ENCODE results near the gene BICD1. TPM values are rescaled to one million over a fixed set of nuclear protein-coding genes. Genes with fewer than 3 reads are reported as not detected.

Gene BICD1
- total and polyA plus RNA-seq, 4 donors: 0.46 to 3.4 (median 1.1) TPM

DNA sequence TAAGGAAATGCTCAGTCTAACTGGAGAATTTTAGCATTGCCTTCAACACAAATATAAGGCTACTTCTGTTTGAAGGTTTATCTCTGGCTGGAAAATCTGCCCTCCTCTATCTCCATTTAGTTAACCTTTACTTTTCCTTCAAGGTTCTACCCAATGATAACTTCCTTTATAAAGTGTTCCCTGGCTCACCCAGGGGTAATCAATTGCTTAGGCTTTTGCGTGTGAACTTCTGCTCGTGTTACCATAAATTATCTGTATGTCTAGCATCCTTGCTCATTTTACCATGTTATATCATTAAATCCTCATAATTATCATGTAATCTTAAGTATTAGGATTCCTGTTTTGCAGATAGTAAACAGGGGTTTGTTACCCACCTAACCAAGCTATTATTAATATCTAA, 178.4 kb downstream of the BICD1 start:
- H3K9ac ChIP-seq (ENCODE audit: low read depth in 1 of 2, low read length in 2 of 2): no peak overlapping the region
- TF ChIP-seq, protein P1, sequence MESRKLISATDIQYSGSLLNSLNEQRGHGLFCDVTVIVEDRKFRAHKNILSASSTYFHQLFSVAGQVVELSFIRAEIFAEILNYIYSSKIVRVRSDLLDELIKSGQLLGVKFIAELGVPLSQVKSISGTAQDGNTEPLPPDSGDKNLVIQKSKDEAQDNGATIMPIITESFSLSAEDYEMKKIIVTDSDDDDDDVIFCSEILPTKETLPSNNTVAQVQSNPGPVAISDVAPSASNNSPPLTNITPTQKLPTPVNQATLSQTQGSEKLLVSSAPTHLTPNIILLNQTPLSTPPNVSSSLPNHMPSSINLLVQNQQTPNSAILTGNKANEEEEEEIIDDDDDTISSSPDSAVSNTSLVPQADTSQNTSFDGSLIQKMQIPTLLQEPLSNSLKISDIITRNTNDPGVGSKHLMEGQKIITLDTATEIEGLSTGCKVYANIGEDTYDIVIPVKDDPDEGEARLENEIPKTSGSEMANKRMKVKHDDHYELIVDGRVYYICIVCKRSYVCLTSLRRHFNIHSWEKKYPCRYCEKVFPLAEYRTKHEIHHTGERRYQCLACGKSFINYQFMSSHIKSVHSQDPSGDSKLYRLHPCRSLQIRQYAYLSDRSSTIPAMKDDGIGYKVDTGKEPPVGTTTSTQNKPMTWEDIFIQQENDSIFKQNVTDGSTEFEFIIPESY (IDR thresholded peaks at IDR 0.05): no peak
- TF ChIP-seq RAD21 (IDR thresholded peaks at IDR 0.05) (no peak), FOXA2 (IDR thresholded peaks at IDR 0.05) (no peak)
- TF ChIP-seq, protein P2, sequence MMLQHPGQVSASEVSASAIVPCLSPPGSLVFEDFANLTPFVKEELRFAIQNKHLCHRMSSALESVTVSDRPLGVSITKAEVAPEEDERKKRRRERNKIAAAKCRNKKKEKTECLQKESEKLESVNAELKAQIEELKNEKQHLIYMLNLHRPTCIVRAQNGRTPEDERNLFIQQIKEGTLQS (IDR thresholded peaks at IDR 0.05): no peak
- TF ChIP-seq, protein P3, sequence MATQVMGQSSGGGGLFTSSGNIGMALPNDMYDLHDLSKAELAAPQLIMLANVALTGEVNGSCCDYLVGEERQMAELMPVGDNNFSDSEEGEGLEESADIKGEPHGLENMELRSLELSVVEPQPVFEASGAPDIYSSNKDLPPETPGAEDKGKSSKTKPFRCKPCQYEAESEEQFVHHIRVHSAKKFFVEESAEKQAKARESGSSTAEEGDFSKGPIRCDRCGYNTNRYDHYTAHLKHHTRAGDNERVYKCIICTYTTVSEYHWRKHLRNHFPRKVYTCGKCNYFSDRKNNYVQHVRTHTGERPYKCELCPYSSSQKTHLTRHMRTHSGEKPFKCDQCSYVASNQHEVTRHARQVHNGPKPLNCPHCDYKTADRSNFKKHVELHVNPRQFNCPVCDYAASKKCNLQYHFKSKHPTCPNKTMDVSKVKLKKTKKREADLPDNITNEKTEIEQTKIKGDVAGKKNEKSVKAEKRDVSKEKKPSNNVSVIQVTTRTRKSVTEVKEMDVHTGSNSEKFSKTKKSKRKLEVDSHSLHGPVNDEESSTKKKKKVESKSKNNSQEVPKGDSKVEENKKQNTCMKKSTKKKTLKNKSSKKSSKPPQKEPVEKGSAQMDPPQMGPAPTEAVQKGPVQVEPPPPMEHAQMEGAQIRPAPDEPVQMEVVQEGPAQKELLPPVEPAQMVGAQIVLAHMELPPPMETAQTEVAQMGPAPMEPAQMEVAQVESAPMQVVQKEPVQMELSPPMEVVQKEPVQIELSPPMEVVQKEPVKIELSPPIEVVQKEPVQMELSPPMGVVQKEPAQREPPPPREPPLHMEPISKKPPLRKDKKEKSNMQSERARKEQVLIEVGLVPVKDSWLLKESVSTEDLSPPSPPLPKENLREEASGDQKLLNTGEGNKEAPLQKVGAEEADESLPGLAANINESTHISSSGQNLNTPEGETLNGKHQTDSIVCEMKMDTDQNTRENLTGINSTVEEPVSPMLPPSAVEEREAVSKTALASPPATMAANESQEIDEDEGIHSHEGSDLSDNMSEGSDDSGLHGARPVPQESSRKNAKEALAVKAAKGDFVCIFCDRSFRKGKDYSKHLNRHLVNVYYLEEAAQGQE (IDR thresholded peaks at IDR 0.05): no peak
- TF ChIP-seq, protein P4, sequence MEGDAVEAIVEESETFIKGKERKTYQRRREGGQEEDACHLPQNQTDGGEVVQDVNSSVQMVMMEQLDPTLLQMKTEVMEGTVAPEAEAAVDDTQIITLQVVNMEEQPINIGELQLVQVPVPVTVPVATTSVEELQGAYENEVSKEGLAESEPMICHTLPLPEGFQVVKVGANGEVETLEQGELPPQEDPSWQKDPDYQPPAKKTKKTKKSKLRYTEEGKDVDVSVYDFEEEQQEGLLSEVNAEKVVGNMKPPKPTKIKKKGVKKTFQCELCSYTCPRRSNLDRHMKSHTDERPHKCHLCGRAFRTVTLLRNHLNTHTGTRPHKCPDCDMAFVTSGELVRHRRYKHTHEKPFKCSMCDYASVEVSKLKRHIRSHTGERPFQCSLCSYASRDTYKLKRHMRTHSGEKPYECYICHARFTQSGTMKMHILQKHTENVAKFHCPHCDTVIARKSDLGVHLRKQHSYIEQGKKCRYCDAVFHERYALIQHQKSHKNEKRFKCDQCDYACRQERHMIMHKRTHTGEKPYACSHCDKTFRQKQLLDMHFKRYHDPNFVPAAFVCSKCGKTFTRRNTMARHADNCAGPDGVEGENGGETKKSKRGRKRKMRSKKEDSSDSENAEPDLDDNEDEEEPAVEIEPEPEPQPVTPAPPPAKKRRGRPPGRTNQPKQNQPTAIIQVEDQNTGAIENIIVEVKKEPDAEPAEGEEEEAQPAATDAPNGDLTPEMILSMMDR (IDR thresholded peaks at IDR 0.05; ENCODE audit: low read depth, low read length, missing input control): no peak
- WGBS: 46% methylated on average over 2 of the region's 2 CpGs

DNA sequence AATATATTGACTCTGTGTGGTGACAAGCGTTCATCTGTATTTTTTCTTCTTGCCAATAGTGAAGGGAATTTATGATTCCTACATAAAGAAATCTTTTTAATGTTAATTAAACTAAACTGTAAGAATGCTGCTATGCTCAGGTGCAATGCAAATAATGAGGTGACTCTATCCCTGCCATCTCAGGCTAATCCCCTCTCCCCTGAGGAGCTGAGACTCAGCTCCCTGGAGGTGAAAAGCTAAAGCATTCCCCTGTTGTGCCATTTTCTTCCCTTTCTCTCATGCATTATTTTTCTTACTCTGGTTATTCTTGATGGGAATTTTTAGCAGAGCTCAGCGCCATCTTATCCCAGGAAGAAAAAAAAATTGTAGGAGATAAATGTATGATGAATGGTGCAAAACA, 178.8 kb downstream of the BICD1 start:
- H3K36me3 ChIP-seq (ENCODE audit: control insufficient read depth in 4 of 4, insufficient read depth in 3 of 4, low read depth in 1 of 4, low read length in 3 of 4): no peaks in the 10 kb centered on the region
- no peak for DNase-seq (ENCODE audit: low spot score)
- no peak overlapping the region for H3K9ac ChIP-seq (ENCODE audit: low read depth in 1 of 2, low read length in 2 of 2)
- no peaks in the 10 kb centered on the region for H3K9me3 ChIP-seq (ENCODE audit: control insufficient read depth in 4 of 4, low read length in 3 of 4)
- WGBS: 52% methylated on average over 2 of the region's 2 CpGs
- H3K27ac ChIP-seq (ENCODE audit: low read depth in 1 of 2, low read length in 2 of 2): no peak overlapping the region
- TF ChIP-seq YY1 (IDR thresholded peaks at IDR 0.05) (no peak), FOXA1 (IDR thresholded peaks at IDR 0.05) (no peak), JUND (IDR thresholded peaks at IDR 0.05) (no peak), GABPA (IDR thresholded peaks at IDR 0.05 in 1 of 2, conservative IDR thresholded peaks at IDR 0.05 in 1 of 2) (no peak)
- TF ChIP-seq, protein P4 (IDR thresholded peaks at IDR 0.05; ENCODE audit: low read depth, low read length, missing input control): no peak
- TF ChIP-seq, protein P2 (IDR thresholded peaks at IDR 0.05): no peak
- H3K4me1 ChIP-seq (ENCODE audit: control insufficient read depth in 4 of 4, insufficient read depth in 4 of 4, low read length in 3 of 4): no peaks in the 10 kb centered on the region
- no peaks in the 10 kb centered on the region for H3K27me3 ChIP-seq (ENCODE audit: control insufficient read depth in 4 of 4, insufficient read depth in 4 of 4, low read length in 3 of 4)
- no peak overlapping the region for H3K4me3 ChIP-seq (ENCODE audit: low read depth in 1 of 3, low read length in 3 of 3)

More for the DNA sequence above, 178.4 kb downstream of the BICD1 start:
- Histone ChIP-seq H3K27ac (ENCODE audit: low read depth in 1 of 2, low read length in 2 of 2) (no peak overlapping the region), H3K27me3 (ENCODE audit: control insufficient read depth in 4 of 4, insufficient read depth in 4 of 4, low read length in 3 of 4) (no peaks in the 10 kb centered on the region), H3K9me3 (ENCODE audit: control insufficient read depth in 4 of 4, low read length in 3 of 4) (no peaks in the 10 kb centered on the region), H3K36me3 (ENCODE audit: control insufficient read depth in 4 of 4, insufficient read depth in 3 of 4, low read depth in 1 of 4, low read length in 3 of 4) (no peaks in the 10 kb centered on the region), H3K4me1 (ENCODE audit: control insufficient read depth in 4 of 4, insufficient read depth in 4 of 4, low read length in 3 of 4) (no peaks in the 10 kb centered on the region), H3K4me3 (ENCODE audit: low read depth in 1 of 3, low read length in 3 of 3) (no peak overlapping the region)
- DNase-seq (ENCODE audit: low spot score): no peak
